ENCODE results near the gene NEMP2.

The NEMP2 gene, protein sequence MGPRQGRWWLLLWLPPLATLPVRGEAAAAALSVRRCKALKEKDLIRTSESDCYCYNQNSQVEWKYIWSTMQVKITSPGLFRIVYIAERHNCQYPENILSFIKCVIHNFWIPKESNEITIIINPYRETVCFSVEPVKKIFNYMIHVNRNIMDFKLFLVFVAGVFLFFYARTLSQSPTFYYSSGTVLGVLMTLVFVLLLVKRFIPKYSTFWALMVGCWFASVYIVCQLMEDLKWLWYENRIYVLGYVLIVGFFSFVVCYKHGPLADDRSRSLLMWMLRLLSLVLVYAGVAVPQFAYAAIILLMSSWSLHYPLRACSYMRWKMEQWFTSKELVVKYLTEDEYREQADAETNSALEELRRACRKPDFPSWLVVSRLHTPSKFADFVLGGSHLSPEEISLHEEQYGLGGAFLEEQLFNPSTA

DNA sequence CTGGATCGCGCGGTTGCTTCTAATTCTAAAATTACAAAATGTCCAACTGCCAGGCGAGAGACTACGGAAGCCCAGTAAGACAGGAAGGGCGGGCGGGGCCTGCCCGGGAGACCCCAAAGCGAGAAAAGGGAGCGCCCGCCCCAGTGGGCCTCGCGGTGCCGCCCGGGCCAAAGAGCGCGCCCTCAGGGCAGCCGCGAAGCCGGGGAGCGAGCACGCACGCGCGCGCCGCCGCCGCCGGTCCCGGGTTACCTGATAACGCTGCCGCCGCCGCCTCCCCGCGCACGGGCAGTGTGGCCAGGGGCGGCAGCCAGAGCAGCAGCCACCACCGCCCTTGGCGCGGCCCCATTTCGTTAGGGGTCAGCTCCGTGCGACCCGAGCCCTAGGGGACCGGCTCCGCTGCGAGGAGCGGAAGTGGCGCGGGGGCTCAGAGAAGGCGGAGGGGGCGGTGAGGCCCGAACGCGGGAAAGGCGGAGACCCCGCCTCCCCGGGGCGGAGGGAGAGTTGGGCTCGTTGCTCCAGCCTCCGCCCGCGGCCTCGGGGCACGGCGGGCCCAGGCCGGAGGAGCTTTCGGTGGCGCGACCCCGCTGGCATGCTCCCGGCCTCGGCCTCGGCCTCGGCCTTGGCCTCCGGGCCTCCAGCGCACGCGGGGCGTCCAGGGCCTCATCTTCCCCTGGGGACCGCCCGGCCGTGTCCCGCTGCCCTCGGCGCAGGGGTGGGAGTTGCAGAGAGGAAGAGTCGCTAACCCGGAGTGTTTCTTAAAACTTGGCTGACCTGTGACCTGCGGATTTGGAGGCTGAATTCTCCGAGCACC, at the start of gene NEMP2:
NEMP2 (minus strand) TSS at position 413 of the 811 bp plus-strand sequence; CDS start at position 346, 67 bp downstream.
- DNase-seq, result peak; percentile 81

GRCh38 chr2:190583507-190584337, 49.2 kb upstream of the NEMP2 start:
- no peak for DNase-seq

DNA sequence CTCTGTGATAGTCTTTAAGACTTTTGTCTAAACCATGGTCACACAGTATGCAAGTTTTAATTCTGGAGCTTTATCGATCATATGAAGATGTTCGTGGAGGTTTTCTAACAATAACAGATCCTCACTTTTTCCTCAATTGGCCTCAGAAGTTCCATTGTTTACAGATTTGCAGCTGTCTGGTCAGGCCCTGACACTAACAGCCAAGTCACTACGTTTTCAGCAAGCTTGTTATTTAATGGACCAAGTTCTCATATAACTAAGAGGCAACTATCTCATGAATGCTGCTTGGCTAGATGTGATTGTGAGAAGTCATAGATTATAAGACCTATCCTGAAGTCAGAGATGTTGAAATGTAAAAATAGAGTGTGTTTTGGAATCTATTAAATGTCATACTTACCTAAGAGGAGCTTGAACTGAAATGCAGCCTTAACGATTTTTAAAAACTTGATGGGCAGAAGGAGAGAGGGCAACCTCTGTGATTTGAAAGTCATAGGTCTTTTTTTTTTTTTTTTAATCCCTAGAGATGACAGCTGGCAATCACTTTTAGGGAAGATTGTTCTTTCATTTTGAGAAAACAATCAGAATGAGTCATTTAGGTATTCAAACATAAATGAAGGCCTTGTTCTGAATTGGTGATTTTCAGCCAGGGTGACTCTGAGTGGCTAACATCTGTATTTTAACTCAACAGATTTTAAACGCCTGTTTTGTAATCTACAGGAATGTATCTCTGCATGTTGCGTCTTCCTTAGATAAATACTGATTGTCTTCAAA, 48.4 kb upstream of the NEMP2 start:
- DNase-seq, result no peak

DNA sequence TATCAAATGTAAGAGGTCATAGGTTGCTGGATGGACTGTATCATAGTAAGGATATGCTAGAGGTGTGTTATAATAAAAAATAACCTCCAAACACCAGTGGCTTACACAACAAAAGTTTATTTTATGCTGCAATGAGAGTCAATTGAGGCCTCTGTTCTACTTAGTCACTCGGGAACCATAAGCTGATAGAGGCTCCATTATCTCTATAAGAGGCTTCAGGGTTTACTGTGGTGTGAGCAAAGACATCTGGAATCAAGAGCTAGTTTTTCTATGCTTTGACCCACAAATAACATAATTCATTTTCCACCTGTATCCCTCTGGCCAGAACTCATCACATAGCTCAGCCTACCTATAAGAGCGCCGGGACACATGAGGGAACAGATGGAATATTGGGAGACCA, 47.5 kb upstream of the NEMP2 start:
- DNase-seq, result no peak

GRCh38 chr2:190579915-190580846, 45.7 kb upstream of the NEMP2 start:
- no peak for DNase-seq

DNA sequence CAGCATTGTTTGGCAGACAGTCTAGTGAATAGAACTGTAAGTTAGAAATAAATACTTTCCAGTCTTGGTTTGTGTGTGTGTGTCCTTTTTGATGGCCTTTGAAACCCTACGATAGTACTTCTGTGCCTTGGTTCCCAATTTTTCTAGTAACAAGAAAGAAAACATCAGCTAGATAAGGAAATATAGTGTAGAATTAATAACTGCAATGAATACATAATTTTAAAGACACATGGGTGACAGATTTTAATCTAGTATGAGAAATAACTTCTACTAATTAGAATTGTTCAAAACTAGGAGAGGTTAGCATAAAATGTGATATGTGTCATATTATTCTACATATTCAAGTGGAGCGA, 44.5 kb upstream of the NEMP2 start:
- DNase-seq, result no peak

DNA sequence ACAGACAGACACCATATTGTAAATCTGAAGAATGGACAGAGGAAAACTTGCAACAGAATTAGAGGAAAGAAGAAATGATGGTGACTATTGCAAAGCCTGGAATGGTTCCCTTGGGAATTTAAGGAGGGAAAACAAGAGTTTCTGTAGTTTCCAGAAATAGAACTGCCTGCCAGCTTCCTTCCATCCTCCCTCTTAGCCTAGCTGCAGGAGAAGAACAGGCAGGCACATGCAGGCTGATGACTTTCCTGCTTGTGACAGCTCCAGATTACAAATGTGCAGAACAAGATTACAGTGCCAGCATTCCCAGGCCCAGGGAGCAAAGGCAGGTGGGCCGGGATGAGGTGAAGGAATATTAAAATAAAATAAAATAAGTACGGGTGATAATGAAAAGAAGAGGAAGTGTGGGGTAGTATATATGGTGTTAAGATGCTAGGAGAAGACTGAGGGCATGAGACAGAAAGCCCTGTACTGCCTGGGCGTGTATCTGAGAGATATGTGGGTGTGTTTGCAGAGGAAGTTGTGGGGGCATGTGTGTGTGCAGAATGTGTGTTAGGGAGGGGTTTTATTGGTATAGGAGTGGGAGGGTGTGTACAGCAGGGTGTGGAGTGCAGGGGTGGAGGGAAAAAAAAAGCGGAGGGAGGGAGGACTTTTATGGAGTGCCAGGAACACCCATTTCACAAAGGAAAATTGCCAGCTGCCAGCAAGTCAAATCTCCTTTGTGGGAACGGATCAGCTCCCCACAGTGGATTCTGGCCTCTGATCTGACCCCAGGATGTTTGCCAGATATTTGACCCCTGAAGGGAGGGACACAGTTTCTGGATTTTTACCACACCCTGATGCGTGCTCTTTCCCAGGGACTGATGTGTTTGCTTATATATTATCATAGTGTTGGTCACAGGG, 43.9 kb upstream of the NEMP2 start:
- no peak for DNase-seq

DNA sequence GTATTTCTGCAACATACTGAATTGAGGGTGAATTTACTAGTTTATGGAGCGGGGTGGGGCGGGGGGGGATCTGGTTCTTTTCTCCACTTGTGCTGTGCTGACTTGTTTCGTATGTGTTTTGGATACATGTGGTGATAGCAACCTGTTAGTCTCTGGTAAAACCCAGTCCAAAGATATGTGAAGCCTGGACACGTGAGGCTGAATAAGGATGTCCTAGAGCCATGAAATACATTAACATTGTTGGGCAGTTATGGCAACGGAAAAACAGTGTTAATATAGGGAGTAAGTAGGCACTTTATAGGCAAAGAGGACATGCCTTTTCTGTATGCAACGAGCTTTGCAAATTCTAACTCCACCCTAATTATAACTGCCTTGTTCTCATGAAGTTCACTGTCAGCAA, 42.1 kb upstream of the NEMP2 start:
- DNase-seq, result no peak

GRCh38 chr2:190575263-190575662, 40.7 kb upstream of the NEMP2 start:
- DNase-seq, result no peak

- no peak for DNase-seq
Measured at GRCh38 chr2:190574169-190574568, 39.6 kb upstream of the NEMP2 start.

- no peak for DNase-seq
Measured at GRCh38 chr2:190572246-190572645, 37.7 kb upstream of the NEMP2 start.

DNA sequence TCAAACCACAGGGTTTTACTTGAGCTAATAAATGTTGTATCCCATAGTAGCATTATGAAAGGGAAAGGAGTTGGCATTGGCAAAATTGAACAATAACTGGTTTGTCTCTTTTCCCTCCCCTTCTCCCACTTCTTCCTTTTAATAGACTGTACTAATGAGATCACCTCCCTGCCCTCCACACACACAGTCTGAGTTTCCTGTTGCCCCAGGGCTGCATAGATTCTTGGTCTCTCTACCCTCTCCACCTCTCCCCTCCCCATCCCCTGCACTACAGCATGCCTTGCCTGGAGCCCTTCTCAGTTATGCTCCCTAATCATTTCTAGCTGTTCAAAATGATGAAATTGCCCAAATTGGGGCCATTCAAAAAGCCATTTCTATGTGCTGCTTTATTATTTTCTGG, 37.2 kb upstream of the NEMP2 start:
- DNase-seq, result no peak

GRCh38 chr2:190570871-190571270, 36.3 kb upstream of the NEMP2 start:
- DNase-seq, result no peak

- DNase-seq, result no peak
Measured at GRCh38 chr2:190569994-190570755, 35.7 kb upstream of the NEMP2 start.

GRCh38 chr2:190564838-190565237, 30.3 kb upstream of the NEMP2 start:
- DNase-seq, result no peak

DNA sequence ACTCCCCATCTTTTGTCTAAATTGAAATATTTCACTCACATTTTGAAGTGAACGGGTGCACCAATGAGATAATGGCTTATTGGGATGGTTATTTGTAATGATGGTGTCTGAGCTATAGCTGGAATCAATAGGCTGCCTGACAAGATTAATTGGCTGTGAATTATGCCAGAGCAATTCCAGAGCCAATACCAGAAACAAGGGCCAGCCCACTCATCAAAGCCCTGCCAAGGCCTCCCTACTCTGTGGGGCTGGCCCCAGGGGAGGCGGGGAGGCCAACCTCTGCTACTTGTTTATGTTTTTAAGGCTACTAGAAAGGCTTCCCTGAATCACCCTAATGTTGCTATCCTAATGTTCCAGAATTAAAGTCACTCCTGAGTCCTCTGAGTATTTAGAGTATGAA, 29.1 kb upstream of the NEMP2 start:
- DNase-seq, result no peak

DNA sequence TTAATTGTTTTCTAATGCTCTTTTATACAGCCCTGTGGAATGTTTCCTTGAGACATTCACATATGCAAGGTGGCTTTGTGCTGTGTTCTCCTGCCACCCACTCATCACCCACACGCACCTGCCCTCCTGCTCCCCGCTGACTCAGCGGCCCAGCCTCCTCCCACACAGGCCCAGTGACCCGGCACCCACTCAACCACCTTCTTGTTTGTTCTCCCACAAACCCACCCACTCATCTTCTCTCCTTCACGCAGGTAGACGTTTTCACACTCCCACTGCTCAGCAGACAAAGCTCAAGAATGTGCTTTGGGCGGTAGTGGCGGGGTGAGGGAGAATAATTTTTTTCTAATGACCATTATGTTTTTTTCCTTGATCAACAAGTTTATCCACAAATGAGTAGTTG, 28.6 kb upstream of the NEMP2 start:
- peak; percentile 25 for DNase-seq

DNA sequence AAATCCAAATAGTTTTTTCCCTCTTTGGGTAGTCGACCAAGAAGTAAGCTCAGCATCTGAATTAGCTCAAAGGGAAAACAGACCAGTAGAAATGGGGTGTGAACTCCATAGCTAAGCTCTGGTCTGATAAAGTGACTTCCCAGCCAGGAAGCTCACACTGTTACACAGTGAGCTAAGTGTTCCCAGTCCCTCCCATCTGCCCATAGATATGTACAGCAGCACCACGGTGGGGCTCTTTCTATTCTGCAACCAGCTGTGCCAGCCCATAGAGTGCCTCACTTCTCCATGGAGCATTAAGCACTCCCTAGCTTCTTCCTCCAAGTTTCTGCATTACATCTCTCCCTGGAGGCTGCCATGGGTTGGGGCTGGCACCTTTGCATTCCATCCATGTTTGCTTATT, 27.6 kb upstream of the NEMP2 start:
- no peak for DNase-seq

DNA sequence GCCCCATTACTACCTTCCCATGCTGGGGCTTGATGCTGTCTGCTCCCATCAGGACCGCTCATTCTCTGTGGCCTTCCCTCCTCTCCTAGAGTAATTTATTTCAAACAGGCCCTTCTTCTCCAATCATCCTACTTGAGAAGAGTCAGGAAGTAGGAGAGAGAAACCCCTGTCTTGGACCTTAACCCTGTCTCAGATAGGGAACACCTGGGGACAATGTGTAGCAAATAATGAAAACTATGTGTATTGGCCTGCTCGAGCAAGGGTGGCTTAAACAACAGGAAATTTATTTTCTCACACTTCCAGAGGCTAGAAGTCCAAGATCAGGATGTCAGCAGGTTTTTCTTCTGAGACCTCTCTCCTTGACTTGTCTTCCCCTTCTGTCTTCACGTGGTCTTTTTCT, 26.6 kb upstream of the NEMP2 start:
- DNase-seq, result no peak

Data from activated gamma-delta T cell treated with Interleukin-2 at 50 U/mL for 16 hours (primary cell).